ENCODE measurements around the gene LRRN4CL.
"Not testable (repeated sequence)": the region's sequence is repeated elsewhere in the genome, so short reads cannot be mapped to it uniquely, and the experiment has no call there.

LRRN4CL gene

DNA sequence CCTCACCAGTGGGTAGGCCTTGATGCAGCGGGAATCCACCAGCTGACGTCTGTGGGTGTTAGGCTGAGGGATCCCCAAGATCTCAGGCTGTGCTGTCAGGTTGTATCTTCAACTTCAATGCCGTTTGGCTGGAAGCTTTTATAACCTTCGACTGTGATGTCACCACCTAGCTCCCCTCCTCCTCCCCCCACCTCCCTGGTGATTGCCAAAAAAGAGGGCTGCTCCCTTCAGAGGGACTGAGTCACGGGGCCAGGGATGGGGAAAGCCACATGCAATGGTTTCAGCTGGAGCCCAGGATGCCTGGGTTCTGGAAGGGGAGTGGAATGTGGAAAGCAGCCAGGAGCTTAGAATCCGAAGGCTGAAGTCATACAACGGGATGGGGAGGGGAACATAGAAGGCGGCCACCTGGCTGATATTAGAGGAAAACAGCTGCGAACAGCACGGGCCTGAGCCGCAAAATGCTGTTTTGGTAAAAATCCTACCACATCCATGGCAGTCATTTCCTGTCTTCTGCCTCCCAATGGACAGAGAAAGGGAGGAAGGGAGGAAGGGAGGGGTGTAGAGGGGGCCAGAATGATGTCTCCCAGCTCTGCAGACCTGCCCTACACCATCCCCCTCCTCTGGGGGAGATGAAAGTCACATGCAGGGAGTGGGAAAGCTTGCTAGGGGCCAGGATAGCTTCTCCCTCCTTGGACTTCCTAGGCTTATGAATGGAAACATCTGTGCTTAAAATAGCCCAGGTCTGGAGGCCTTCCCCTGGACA is at the start of gene LRRN4CL:
TSS of gene LRRN4CL (minus strand) at position 110 of the 763 bp plus-strand sequence. CDS start 1,022 bp downstream, outside the sequence.
- no peak for DNase-seq

DNA sequence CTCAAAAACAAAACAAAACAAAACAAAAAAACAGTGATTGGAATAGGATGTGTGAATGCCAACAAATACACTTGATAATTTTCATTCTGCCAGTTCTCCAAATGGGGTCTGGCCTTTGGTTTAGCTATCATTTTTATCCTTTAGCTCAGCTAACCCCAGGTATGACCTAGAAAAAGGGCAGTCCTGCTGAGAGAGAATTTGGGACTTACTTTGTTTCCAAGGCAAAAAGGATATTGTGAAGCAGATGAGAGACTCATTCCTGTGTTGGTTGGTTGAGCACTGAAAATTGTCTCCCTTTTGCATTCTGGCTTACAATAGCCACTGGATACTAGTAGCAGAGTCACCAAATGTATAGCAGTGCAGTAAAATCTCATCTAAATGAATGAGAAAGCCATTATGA is 47.9 kb upstream of the LRRN4CL start:
- no peak for DNase-seq

DNA sequence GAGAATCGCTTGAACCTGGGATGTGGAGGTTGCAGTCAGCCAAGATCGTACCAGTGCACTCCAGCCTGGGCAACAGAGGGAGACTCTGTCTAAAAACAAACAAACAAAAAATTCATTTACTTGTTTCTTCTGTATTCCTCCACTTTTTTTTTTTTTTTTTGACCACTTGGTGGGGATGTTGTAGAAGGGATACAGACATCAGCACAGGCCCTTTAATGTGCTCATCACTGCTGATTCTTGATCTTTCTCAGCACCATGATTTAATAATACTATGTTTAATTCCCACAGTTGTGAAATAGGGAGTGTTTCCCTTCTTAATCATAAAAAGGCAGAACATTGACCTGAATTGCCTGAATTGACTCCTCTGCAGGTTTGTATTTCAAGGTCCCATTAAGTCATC is 43.5 kb upstream of the LRRN4CL start:
- no peak for DNase-seq

DNA sequence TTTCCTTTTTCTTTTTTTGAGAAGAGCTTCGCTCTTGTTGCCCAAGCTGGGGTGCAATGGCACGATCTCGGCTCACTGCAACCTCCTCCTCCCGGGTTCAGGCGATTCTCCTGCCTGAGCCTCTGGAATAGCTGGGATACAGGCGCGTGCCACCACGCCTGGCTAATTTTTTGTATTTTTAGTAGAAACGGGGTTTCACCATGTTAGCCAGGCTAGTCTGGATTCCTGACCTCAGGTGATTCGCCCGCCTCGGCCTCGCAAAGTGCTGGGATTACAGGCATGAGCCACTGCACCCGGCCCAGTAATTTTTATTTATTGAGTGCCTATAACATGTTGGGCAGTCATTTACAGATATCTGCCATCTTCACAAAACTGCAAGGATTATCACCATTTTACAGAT is 40.7 kb upstream of the LRRN4CL start:
- not testable (repeated sequence) for DNase-seq

DNA sequence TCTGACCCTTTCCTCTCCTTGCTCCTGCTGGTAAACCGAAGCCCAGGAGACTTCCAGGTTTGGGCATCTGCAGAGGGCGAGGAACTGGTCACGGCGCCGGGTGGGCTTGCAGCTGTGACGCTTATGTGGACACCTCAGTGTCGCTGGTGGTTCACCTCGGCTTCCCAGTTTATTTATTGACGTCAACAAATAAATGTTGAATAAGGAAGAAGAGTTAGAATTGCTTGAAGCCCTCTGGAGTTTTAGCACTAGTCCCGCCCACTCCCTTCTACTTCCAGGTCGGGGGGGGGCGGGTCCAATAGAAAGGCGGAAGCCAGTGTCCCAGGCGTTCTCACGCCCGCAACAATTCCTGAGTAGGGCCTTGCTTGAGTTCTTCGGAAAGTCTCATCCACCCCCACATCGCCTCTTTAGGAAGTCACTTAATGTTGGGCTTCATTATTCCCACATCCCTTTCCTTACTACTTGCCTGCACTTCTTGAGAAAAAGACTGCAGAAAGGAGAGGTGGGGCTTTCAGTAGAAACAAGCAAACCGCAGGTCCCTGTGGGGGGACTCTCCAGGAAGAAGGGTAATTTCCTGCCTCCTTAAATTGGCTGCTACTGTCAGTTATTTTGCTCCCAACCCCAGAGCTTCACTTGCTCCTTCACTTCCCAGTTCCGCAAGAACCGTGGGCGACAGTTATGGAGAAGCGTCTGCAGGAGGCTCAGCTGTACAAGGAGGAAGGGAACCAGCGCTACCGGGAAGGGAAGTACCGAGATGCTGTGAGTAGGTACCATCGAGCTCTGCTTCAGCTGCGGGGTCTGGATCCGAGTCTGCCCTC is 39.0 kb upstream of the LRRN4CL start, which contains the start of gene TTC9C:
TSS of gene TTC9C (plus strand) at position 316 of the 818 bp plus-strand sequence. CDS start at position 679, 363 bp downstream.
- DNase-seq: peak; percentile 76

DNA sequence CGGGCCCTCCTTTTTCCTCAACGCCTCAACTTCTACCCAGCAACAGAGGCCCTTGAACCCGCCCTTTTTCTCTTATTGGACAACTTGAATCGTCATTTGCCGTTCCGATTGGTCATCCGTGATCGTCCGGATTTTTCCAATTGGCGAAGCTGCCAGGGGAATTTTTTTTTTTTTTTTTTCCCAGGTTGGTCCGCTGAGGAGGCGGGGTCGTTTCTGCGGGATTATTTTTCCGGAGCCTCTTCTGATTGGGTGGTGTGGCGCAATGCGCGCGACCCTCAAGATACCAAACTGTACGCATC is 38.5 kb upstream of the LRRN4CL start:
- peak; percentile 98 for DNase-seq

- DNase-seq: peak; percentile 97
Observed at GRCh38 chr11:62727165-62727871, 38.0 kb upstream of the LRRN4CL start, which contains the start of gene HNRNPUL2. Gene HNRNPUL2 (minus strand): TSS chr11:62727457. CDS start chr11:62727156, 301 bp downstream.

DNA sequence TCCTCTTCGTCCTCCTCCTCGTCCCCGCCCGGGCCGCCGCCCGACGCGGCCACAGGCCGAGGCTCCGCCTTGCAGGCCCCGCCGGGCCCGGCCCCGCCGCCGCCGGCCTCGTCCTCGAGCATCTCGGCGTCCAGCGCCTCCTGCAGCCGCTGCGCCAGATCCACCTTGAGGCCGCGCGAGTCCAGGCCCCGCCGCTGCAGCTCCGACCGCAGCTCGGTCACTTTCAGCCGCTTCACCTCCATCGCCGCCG is 37.5 kb upstream of the LRRN4CL start:
- no peak for DNase-seq

- DNase-seq: no peak
Observed at GRCh38 chr11:62726156-62726914, 37.0 kb upstream of the LRRN4CL start.

DNA sequence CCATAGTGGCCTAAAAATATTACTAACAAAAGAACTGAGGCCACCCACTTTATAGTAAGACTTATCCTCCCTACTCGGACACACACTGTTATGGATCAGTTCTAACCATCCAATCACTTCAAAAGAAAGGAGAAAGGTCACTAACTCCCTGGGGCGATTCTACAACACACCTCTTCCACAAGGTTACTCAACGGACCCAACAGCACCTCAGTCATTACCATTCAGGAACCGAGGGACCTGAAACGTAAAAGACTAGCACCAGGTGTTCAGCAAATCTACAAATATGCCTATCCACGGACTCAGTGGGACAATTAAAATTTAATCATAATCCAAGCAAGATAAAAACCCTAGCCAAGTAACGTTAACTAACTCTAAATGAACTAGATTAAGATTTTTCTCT is 36.3 kb upstream of the LRRN4CL start:
- DNase-seq: no peak

DNA sequence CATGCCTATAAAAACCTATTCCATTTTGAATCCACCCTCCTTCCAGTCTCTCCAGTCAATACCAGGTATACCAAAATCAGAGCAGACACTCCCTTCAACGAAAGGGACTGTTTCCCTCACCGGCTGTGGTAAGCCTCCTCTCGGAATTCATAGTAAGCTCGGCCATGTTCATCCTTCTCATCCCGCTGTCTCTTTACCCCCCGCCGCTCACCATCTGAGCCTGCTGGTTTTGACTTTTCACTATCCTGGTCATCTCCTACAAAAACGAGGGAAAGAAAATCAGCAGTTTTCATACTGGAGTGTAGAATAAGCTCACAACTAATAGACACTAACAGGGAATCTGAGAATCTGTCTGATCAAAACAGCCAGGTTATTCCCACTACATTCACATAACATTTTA is 34.8 kb upstream of the LRRN4CL start:
- no peak for DNase-seq

DNA sequence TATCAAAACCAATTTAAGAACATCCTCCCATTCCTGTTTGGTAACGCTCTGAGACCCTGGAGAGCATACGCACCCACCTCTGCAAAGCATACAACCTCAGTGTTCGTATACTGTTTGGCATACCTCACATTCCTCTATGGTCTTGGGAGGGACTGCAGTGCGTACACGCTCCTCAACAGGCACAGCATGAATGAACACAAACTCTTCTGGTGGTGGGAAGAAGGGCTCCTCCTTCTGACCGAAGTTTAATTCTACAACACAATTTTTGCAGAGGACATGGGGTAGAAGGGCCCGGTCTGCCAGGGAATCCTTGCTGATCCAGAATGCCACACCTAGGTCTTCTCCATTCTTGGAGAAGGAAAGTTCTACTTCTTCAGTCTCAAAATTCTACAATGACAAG is 32.7 kb upstream of the LRRN4CL start:
- no peak for DNase-seq

DNA sequence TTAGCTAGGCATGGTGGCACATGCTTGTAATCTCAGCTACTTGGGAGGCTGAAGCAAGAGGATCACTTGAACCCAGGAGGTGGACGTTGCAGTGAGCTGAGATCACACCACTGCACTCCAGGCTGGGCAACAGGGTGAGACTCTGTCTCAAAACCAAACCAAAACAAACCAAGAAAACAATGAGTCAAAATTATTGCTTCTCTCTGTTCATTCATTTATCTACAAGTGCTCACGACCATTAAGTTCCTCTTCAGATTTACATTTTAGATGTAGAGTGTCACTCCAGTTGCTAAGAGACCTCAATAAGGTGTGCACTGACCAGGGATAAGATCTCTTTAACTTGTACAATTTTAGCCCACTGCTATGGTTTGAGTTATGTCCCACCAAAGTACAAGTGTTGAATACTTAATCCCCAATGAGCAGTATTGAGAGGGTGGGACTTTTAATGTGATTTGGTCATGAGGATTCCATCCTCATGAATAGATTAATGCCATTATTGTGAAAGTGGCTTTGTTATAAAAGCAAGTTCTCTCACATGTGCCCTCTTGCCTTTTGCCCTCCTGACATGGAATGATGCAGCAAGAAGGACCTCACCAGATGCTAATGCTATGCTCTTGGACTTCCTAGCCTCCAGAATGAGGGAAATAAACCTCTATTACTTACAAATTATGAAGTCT is 30.1 kb upstream of the LRRN4CL start:
- no peak for DNase-seq

DNA sequence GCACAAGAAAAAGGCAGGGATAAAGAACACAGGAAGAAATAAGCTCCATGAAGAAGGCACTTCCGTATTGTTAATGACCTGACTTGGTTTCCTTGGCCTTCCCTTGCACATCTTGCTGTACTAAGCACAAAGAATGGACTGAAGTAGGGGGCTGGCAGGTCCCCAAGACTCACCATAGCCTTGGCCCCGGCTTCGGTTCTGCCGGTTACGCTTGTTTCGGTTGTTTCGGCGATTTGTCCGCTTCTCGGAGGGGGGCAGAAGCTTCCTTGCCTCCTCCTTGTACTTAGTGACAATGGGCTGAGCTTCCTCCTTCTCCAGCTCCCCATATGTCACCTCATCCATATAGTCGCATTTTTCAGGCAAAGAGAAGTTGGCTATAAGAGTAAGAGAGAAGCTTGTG is 27.5 kb upstream of the LRRN4CL start:
- DNase-seq: no peak

DNA sequence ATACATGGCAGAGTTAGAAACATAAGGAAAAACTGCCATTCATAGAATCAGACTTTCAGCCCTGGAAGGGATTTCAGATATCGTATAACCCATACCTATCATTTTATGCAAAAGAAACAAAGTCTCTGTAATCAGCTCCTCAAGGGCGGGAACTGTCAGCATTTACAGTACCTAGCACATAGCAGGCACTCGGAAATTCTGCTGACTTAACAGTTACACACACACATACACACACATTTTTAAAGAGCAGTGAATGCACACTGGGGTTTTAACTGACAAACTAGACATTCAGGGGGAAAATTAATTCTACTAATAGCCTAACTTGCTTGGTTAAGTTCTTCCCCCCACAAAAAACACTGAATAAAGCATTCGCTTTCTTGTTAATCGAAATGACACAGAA is 26.9 kb upstream of the LRRN4CL start:
- no peak for DNase-seq

DNA sequence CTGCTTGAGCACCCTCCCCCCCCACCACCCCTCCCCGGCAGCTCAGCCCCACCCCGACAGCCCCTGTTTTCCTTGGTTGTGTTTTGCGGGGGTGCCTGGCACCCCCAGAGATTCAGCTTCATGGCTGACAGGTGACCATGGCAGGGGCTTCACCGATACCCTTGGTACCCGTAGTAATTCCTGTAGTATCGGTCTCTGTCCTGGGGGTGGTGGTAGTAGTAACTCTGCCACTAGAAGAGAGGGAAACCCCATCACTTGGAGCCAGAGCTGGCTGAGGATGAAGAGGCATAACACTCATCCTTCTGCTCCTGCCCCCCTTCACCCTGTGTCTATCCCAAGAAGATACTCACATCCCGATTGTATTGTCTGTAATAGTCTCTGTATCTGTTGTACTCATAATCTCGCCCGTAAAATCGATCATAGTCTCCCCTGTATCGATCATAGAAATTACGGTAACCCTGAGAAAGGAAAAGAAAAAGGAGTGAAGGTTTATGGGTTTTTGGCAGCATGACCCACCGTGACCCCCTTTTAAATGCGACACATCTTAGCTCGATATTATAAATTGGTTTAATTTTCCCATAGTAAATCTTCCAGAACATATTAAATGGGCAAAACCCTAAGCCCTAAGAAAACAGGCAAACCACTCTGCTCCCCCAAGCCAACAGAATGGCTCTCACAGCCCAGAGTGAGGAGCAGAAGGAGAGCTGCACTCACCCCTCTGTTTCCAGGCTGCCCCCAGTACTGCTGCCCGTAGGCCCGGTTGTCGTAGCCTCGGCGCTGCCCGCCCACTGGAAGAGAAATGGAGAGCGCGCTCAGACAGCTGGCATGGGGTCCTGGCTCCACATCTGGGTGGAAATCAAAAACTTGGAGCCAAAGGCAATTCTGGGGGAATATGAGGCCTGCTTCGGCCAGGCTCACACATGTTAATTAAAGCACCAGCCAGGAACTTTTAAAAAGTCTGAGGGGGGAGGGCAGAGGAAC is 26.1 kb upstream of the LRRN4CL start:
- DNase-seq: no peak

GRCh38 chr11:62713343-62713742 is 24.0 kb upstream of the LRRN4CL start:
- no peak for DNase-seq

- DNase-seq: no peak
Observed at GRCh38 chr11:62712861-62713260, 23.5 kb upstream of the LRRN4CL start.

GRCh38 chr11:62712276-62712812 is 23.0 kb upstream of the LRRN4CL start:
- DNase-seq: no peak

DNA sequence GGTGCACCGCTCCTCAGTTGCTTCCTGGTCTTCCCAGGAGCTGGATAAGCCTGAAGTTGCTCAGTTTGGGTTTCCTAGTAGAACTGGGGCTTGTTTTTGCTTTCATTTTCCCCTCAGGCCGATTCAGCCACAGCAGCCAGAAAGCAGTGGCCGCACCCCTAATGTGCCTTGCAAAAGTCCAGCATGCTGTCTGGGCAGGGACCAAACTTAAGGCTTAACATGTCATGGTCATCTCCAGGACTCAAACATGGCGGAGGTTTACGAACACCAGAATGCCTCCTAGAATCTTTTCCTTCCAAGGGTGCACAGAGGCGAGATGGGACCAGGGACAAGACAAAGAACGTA is 20.6 kb upstream of the LRRN4CL start:
- DNase-seq: no peak
